HG03280 (cell line): ENCODE measurements around the gene ASTN2.

ENCODE experiments used
- ATAC-seq: cut with Tn5 transposase; IDR thresholded peaks from one replicate; pipeline ENCODE4 v1.9.1; 2021; ENCODE audit warnings: mild to moderate bottlenecking, moderate library complexity; ENCODE audit not compliant: unreplicated experiment

ASTN2 gene

GRCh38 chr9:117414220-117414905 lies 494 bp downstream of the ASTN2 start:
- no peak for ATAC-seq

GRCh38 chr9:117413346-117414219 lies 1.3 kb downstream of the ASTN2 start:
- ATAC-seq, result no peak

DNA sequence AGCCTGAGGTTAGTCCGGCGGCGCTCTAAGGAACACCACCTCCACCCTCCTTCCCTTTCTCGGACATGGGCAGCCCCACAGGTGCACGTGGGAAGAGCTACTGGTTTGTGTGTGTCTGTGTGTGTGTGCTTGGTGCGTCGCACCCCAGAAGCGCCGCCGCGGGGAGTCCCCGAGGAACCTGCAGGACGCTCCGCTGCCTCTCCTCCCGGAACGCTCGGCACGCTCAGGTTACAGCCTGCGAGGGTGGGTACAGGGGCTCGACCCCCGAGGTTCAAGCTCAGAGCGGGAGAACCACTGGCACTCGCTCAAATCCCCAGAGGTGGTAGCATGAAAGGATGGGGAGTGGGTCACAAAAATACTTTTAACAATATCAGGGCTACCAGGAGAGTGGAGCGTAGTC lies 2.0 kb downstream of the ASTN2 start:
- ATAC-seq, result no peak

- no peak for ATAC-seq
Measured at GRCh38 chr9:117412006-117412715, 2.7 kb downstream of the ASTN2 start.

GRCh38 chr9:117411547-117411946 lies 3.3 kb downstream of the ASTN2 start:
- no peak for ATAC-seq

DNA sequence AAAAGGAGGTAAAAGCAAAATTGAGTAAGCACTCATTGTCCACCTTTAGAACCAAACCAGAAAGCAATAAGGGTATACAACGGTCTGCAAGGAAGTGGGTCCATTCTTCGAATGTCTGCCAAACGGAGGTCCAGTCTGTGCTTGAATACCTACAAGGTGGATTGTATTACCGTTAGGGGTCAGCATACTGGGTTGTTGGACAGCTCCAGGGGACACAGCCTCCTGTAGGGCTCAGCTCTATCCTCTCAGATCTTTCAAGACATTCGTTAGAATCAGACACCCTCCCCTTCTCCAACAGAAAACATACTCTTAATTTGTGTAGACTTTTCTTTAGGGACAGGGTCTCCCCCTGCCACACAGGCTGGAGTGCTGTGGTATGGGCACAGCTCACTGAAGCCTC lies 5.5 kb downstream of the ASTN2 start:
- no peak for ATAC-seq

DNA sequence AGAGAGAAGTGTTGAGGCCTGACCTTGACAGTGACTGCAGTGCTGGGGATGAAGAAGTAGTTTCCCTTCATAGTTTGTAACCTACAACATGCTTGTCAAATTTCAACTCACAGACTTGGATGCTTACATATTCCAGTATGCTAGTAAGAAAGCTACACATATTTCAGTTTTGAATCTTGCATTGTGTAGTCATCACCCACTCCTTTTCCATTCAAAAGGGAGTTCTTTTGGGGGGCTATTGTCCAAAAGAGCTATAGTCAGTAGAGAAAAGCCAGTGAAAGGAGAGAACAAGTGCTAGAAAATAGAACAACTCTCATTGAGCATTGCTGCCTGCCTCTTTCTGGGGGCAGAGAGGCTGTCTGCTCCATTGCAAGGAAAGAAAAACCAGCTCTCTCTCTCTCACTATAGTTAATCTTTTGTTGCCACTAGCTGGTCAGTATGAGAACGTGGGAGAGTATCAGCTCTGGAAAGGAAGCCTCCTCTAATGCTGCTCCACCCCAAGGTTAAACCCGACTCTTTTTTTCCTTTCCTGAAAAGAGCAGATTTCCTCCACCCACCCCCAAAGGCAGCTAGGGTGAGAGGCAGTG lies 7.3 kb downstream of the ASTN2 start:
- no peak for ATAC-seq

DNA sequence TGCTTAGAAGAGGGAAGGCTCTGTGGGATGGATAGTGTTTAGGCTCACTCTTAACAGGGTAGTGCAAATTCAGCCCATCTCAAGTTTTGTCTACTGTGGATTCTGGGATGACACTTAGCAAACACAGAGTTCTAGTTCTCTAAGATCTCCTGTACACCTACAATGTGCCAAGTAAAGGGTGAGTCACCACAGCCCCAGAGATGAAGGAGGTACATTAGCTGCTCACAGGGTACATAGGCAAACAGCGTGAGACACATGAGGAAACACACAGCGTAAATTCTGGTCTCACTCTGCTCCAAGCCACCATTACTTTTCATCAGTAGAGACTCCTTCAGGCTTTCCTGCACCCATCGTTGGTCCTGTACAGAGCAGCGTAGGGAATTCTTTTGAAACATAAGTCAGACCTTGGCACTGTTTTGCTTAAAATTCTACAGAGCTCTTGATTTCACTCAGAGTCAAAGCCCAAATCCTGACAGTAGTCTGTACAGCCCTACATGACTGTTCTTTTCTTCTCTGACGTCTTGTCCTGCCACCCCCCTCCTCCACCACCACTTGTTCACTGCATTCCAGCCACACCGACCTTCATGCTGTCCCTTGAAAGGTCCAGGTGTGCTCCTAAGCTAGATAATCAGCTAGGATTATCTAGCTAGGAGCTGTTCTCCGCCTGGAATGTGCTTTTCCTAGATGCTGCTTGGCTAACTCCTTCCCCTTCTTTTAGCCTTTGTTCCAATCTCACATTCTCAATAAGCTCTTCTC lies 8.7 kb downstream of the ASTN2 start:
- no peak for ATAC-seq

DNA sequence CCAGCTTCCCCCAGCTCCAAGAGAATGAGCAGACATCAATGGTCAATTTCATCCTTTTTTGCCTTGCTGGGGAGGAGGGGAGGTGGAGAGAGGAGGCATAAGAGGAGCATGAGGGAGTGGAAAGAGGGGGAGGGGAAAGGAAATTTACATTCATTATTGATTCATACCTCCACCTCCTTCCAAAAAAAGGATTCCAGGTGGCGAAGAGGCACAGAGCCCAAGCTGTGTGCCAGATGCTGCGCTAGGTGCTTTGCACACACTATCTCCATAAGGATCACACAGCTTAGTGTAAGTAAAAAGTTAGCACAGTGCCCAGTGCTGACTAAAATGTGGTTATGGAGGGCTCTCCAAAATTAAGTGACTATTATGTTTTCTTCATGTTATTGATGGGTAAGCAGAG lies 11.0 kb downstream of the ASTN2 start:
- ATAC-seq, result no peak

- no peak for ATAC-seq
Measured at GRCh38 chr9:117403403-117403811, 11.4 kb downstream of the ASTN2 start.

DNA sequence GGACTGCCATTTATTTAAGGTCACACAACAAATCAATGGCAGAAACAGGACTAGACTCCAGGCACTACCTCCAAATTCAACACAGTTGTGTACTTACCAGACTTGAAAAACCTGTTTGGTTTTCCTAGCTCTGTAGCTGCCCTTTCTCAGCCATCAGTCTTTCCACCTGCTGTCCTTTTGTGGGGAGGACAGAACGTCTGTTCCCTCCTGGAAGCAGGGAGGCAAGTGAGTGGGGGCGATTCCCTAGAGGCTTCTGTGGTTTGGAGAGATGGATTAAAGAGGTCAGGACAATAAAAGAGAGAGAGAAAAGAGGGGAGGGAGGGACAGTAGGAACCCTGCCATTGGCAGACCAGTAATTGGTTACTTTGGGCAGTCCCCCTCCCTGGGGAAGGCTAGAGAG lies 14.7 kb downstream of the ASTN2 start:
- ATAC-seq, result no peak

DNA sequence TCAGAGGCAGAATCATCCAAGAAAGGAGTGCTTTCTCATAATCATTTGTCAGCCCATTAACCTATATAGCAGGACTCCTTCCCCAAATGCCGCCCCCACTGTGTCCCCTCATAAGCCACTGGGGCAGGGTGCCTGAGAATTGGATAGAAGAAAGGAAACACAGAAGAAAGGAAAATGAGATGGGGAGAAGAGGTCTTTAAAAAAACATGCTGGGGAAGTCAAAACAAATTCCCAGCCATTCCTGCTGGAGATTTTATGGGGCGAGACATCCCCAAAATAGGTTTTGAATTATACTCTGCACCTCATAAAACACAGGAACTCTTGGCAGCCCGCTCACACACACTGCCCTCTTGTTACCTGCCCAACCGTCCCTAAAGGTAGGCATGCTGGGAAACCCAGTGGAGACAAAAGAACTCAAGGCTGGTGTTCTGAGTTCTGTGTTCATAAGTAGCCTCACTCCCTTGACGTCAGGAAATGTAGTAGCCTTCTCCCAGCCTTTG lies 19.7 kb downstream of the ASTN2 start:
- ATAC-seq, result no peak

DNA sequence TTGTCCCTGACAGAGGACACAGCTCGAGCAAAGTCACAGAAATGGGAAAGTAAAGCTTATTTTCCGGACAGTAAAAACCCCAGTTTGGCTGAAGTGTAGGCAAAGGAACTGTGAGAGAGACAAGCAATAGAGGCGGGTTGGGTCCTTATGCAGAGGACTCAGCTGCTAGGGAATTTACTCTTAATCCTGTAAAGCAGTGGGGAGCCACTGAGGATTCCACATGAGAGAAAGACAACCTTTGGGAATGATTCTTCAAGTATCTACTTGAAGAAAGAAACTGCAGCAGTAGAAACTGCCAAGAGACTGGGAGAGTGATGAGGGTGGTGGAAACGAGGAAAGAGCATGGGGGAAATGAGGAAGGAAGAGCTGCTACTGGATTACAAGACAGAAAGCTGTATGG lies 20.2 kb downstream of the ASTN2 start:
- no peak for ATAC-seq

DNA sequence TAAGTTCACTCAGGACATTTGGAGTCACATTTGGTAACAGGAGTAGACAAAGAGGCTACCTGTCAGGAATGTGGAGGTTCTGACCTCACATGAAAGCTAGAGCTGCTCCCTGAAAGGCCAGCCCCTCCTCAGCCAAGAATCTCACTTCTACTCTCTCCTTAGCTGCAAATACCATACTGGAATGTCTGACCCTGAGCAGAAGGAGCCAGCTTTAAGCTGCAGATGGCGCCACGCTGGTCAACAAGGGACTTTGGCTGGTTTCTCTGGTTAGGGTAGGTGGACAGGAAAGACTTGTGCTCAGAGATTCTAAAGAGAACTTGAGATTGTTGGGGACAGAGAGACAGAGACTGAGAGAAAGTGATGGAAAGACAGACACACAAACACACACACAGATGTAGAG lies 21.9 kb downstream of the ASTN2 start:
- ATAC-seq, result no peak

GRCh38 chr9:117387422-117387821 lies 27.4 kb downstream of the ASTN2 start:
- ATAC-seq, result no peak

DNA sequence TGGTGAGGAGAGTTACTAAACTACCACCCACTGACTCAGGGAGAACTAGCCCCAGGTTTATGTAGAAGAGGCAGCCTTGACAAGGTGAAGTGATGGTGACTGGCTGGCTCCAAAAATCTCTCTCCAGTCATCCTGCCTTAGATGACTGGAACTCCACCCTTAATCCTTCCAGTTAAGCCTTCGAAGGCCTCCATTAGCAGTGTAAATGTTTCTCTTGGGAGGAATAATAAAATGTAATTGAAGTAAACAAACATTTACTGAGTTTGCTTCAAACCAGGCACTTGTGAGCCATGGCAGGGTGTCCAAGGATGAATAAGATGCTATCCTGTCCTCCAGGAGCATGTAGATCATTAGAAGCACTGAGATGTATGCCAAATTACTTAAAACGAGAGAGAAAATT lies 35.5 kb downstream of the ASTN2 start:
- ATAC-seq, result no peak

GRCh38 chr9:117377046-117377445 lies 37.8 kb downstream of the ASTN2 start:
- no peak for ATAC-seq

GRCh38 chr9:117375956-117376355 lies 38.9 kb downstream of the ASTN2 start:
- no peak for ATAC-seq

- ATAC-seq, result no peak
Measured at GRCh38 chr9:117374076-117374725, 40.7 kb downstream of the ASTN2 start.

DNA sequence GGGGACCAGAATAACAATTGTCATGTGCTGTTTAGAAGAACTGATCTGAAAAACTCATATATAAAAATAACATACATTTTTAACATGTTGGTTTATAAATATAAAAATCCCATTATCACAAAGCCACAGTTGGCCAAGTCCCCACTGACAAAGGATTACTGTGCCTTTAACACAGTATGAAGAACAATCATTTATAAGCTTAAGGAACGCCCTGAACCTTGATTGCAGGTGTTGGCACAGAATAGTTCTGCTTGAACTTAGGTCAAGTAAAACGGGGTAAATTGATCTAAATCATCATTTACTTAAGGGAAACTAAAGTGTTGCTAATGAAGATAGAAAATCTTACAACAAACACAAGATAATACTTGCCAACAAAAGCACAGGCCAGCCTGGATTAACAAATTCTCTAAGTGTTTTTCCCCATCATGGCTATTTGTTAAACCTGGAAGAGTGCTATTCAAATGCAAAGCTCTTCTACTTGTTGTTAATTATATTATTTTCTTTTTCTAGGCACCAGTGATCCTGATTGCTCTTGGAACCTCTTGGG lies 46.1 kb downstream of the ASTN2 start:
- ATAC-seq, result no peak
